Sigmoid colon (tissue), 4 donors: ENCODE results near the gene CYP2W1.

Source experiments
- CTCF ChIP-seq, 4 experiments: fragments of 450-650 bp in 3 of 4; fragments of 200-600 bp in 1 of 4; IDR thresholded peaks; one replicate each; pipeline ENCODE4 v1.5.1; 2016 to 2019; ENCODE audit warnings: antibody characterized with exemption in 4 of 4, mild to moderate bottlenecking in 3 of 4, moderate library complexity in 2 of 4
- EP300 ChIP-seq, 4 donors: sonication (generic); formaldehyde crosslinking; IDR thresholded peaks; one replicate each; pipeline ENCODE4 v1.6.1; 2017; ENCODE audit warnings: antibody characterized with exemption in 4 of 4
- POLR2A ChIP-seq, 2 donors: fragments of 450-650 bp; IDR thresholded peaks; one replicate each; pipeline ENCODE4 v1.6.1; 2016; ENCODE audit warnings: antibody characterized with exemption in 2 of 2, mild to moderate bottlenecking in 2 of 2, moderate library complexity in 2 of 2
- POLR2AphosphoS5 ChIP-seq, 4 donors: sonication (generic); formaldehyde crosslinking; IDR thresholded peaks; one replicate each; pipeline ENCODE4 v1.6.1; 2017; ENCODE audit warnings: antibody characterized with exemption in 4 of 4

DNA sequence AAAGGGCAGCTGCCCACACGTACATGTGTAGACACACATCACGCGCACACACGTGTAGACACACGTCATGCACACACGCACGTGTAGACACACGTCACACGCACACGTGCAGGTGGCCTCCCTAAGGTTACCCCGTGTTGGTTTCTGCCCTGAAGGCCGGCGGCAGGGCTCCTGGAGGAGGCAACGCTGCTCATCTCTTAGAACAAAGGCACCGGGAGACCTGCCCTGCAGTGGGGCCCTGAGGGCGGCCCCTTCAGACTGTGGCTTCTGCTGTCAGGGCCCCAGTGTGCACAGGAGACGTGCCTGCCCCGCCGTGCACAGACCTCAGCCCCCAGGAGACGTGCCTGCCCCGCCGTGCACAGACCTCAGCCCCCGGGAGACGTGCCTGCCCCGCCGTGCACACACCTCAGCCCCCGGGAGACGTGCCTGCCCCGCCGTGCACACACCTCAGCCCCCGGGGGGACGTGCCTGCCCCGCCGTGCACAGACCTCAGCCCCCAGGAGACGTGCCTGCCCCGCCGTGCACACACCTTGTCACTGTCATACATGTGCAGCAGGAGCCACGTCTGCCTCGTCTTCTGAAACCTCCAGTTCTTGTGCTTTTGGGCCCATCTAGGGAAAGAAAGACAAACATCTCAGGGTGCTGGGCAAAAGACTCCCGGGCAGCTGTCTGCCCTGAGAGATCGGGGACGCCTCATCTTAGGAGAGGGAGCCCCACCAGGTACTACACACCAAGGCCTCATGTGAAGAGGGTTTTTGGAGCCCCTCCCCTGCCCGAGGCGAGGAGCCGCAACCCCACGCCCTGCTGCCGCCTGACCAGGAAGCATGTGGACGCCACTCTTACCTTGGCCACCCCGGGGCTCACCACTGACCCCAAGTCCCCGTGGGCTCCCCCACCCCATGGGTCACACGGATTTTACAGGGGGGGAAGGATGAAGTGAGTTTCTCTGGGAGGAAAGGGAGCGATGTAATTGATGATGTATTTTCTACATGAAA is 17.3 kb downstream of the CYP2W1 start:
- no peak for TF ChIP-seq CTCF (IDR thresholded peaks at IDR 0.05)
- TF ChIP-seq POLR2AphosphoS5 (IDR thresholded peaks at IDR 0.05), result no peak
- TF ChIP-seq POLR2A (IDR thresholded peaks at IDR 0.05), result no peak
- TF ChIP-seq EP300 (IDR thresholded peaks at IDR 0.05), result no peak
